NCI-H146 treated with DMSO at 0.1 percent for 48 hours (cell line): Measurements from ENCODE around the gene SPATS2.
"Not testable (repeated sequence)": the region's sequence is repeated elsewhere in the genome, so short reads cannot be mapped to it uniquely, and the experiment has no call there.

ENCODE experiments used
- DNase-seq: peaks from one replicate; lab custom pipeline; 2025; ENCODE audit not compliant: unreplicated experiment; lab: John Stamatoyannopoulos, UW

The SPATS2 gene

DNA sequence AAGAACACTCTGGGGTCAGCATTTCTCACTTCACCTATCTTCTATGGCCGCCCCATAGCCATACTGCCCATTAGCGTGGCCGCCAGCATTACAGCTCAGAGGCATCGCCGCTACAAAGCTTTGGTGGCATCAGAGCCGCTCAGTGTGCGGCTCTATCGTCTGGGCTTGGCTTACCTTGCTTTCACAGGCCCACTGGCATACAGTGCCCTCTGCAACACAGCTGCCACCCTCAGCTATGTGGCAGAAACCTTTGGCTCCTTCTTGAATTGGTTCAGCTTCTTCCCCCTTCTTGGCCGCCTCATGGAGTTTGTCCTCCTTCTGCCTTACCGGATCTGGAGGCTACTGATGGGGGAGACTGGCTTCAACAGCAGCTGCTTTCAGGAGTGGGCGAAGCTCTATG is 18.0 kb upstream of the SPATS2 start:
- DNase-seq = no peak

GRCh38 chr12:49352351-49352750 is 14.9 kb upstream of the SPATS2 start:
- DNase-seq = no peak

- DNase-seq = no peak
These were observed 11.3 kb upstream of the SPATS2 start for GRCh38 chr12:49355913-49356312.

DNA sequence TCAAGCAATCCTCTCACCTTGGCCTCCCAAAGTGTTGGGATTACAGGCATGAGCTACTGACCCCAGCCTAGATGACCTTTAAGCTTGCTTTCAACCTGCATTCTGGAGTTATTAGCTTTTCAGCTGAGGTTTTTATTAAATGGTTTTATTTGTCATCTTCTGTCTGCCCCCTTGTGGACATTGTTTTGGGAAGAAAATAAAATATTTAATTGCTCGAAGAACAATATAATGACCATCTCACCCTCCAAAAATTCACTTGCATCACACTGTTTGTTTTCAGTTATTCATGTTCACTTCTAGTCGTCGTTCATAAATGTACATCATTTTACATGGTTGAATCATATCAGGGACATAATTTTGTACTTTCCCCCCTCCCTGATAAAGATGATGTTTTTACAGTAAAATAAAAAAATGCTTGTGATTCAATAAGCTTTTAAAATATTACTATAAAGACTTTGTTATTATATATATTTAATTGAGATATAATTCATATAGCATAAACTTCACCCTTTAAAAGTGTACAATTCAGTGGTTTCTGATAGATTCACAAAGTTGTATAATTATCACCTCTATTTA is 10.1 kb upstream of the SPATS2 start:
- peak; percentile 20 for DNase-seq

- peak; percentile 82 for DNase-seq
These were observed 8.7 kb upstream of the SPATS2 start for GRCh38 chr12:49358483-49359141.

DNA sequence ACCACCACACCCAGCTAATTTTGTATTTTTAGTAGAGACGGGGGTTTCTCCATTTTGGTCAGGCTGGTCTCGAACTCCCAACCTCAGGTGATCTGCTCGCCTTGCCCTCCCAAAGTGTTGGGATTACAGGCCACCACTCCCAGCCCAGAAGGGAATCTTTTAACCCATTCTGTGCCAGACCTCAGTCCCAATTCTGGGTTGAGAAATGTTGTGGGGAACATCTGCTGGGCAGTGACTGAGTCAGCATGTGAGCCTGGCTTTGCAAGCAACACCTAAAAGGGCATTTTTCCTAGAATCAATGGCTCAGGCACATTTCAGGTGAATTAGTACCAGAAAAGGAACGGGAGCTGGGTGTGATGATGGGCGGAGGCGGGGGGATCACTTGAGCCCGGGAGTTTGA is 7.6 kb upstream of the SPATS2 start:
- no peak for DNase-seq

GRCh38 chr12:49362077-49362476 is 5.2 kb upstream of the SPATS2 start:
- DNase-seq = no peak

GRCh38 chr12:49364989-49365388 is 2.3 kb upstream of the SPATS2 start:
- no peak for DNase-seq

GRCh38 chr12:49365542-49365941 is 1.7 kb upstream of the SPATS2 start:
- no peak for DNase-seq

- no peak for DNase-seq
These were observed 1.1 kb upstream of the SPATS2 start for GRCh38 chr12:49366096-49366651.

- peak; percentile 92 for DNase-seq
These were observed 446 bp upstream of the SPATS2 start for GRCh38 chr12:49366652-49367380.

- DNase-seq = no peak
These were observed 958 bp downstream of the SPATS2 start for GRCh38 chr12:49368240-49368600.

GRCh38 chr12:49369411-49370145 is 2.3 kb downstream of the SPATS2 start:
- DNase-seq = peak; percentile 20

- DNase-seq = no peak
These were observed 3.3 kb downstream of the SPATS2 start for GRCh38 chr12:49370539-49370938.

DNA sequence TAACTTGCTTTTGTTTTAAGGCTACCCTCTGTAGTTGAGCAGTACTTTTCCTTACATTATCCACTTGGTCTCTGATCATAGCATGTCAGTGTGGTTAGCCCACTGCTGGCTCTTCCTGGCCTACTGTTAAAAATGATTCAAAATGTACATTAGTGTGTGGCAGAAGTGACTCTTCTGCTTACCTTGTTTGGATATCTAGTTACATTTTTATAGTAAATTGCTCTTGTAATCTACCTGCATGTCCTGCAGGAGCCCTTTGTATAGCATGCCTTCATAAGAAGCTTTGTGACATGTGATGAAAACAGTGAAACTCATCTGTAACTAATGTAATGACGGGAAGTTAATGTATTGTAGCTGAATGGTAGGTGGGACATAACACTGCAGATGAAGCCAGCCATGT is 8.1 kb downstream of the SPATS2 start:
- DNase-seq = no peak

- no peak for DNase-seq
These were observed 10.1 kb downstream of the SPATS2 start for GRCh38 chr12:49377386-49377785.

GRCh38 chr12:49380184-49380583 is 12.9 kb downstream of the SPATS2 start:
- DNase-seq = not testable (repeated sequence)

DNA sequence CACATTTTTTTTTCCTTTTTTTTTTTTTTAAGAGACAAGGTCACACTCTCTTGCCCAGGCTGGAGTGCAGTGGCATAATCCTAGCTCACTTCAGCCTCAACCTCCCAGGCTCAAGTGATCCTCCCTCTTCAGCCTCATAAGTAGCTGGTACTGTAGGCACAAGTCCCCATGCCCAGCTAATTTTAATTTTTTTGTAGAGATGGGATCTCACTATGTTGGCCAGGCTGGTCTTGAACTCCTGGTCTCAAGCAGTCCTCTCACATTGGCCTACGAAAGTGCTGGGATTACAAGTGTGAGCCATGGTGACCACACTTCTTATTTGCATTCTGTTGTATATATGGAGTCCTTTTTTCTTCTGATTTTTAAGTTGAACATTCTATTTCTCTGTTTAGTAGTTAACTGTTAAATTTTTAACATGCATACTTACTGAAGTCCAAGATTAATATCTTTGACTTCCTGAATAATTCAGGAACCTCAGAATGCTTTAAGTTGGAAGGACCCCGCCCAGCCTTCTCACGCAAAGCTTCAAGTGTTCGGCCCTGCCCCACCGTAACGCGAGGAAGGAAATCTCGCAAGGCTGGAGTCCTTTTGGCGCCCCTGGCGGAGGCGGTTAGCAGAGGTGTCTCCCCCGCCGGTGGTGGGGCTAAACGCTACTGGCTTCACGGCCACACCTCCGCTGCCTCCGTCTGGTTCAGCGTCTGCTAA is 21.6 kb downstream of the SPATS2 start:
- no peak for DNase-seq

DNA sequence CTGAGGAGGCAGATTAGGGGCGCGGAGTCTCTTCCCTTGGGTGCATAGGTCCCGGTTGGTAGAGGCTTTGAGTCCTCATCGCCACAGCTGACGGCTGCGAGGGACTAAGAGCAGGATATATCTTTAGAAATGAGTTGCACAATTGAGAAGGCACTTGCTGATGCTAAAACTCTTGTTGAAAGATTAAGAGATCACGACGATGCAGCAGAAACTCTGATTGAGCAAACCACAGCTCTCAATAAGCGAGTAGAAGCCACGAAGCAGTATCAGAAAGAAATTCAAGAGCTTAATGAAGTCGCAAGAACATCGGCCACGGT is 22.1 kb downstream of the SPATS2 start:
- DNase-seq = no peak

GRCh38 chr12:49397000-49397399 is 29.7 kb downstream of the SPATS2 start:
- no peak for DNase-seq

DNA sequence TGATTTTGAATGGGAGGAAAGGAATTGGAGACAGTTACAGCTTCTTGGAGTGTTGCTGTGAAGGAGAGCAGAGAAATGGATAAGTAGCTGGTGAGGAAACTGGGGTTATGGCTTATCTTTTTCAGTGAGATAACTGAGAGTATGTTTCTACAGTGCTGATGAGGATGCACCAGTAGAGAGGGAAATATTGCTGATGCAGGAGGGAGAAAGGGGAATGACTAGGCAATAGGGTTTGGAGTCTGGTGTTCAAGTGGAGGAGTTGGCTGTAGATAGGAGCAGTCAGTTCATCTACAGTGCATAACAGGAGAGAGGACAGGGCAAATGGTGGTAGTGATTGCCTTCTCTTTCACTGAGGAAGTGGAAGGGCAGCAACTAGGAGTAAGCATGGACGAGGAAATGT is 33.0 kb downstream of the SPATS2 start:
- no peak for DNase-seq
